GM18909 (cell line): ENCODE results near the gene ARHGAP6.
"Not testable (repeated sequence)": the region's sequence is repeated elsewhere in the genome, so short reads cannot be mapped to it uniquely, and the experiment has no call there.

Source experiments
- ATAC-seq: cut with Tn5 transposase; IDR thresholded peaks from one replicate; pipeline ENCODE4 v1.9.1; 2021; ENCODE audit warnings: mild to moderate bottlenecking; ENCODE audit not compliant: unreplicated experiment, poor library complexity

Gene ARHGAP6

DNA sequence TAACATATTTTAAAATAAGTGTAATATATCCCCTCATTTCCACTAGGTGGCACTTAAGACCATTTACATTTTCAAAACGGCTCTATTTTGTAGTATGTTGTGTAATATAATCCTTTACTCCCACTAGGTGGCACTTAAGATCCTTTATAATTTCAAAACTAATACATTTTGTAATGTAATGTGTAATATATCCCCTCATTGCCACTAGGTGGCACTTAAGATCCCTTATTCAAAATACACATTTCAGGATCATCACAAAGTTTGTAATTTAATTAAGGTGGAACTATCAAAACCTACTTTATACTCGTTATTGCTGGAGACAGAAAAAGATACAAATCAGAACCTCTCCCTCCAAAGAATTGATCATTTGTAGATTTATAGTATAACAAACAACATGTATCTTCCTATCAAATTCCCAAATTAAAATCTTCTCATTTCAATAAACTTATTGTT, 132.5 kb downstream of the ARHGAP6 start:
- peak; percentile 88 for ATAC-seq

DNA sequence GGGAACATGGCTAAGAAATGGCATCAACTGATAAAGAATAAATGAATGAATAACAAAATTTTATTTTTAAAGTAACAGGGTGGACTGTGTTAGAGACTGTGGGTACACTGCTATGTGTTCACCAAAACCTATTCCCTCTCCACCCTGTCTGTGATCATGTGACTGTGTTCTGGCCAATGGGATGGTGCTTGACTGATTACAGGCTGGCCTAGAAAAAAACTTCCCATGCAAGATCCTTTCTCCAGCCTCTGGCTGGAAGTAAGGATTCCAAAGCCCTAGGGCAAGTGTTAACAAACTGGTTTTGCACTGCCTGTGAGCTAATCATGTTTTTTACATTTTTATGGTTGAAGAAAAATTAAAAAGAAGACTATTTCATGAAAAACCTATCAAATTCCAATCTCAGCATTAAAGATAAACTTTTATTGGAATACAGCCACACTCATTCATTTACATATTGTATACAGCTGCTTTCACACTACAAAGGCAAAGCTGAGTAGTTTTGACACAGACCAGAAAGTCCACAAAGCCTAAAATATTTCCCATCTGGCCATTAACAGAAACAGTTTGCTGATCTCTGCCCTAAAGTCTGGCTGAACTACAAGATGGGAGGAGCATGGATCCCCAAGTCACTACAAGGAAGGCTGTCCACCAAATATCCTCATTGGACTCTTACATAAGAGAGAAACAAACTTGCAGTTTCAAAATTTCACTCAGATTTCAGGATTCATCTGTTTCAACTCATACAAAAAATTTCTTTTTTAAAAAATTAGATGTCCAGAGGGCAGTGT, 133.2 kb downstream of the ARHGAP6 start:
- ATAC-seq: no peak

DNA sequence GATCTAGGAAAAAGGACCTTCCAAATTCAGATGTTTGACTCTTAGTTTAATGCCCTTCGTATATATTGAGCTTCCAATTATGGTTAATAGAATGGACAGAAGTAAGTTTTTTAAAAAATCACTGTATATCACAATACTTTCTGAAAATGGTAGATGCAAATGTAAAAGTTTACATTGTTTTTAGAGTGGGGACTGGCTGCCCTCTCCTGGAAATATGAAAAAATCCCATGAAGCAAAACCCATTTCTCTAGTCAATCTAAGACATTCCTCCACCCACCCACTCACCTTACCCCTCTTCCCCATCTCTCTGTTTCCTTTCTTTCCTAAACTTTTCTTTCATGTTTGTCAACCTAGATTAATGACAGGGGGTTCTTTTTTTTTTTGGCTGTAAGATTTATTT, 134.5 kb downstream of the ARHGAP6 start:
- no peak for ATAC-seq

DNA sequence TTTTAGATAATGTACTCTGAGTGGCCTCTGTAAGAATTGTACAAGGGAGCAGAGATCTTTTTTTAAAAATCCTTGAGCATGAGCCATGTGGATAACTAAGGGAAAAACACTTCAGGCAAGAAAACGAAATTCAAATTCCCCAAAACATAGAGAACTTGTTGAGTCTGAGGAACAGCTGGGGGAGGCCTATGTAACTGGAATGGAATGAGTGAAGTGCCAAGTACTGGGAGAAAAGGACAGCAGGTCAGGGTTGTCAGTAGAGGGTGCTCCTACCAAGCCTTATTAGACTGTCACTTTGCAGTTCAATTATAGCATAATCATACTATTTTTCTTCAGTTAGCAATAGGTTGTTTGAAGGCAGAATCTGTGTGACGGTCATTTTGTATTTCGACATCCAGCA, 135.1 kb downstream of the ARHGAP6 start:
- no peak for ATAC-seq

DNA sequence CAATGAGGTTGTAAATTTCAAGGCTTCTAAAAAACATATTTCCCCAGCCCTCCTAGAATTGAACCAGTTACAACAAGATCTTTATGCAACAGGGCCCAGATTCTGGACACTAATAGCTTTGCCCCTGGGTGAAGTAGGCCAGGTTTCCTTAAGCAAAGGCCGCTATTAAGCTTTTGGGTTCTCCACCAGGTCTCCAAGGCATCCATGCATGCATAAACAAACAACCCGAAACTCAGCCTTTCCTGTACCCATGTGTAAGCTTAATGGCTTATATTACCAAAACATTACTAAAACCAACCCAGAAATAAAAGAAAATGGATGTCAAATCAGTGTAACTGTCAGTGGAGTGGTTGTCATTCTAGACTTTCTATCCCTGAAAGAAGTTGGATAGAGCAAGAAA, 137.1 kb downstream of the ARHGAP6 start:
- peak; percentile 37 for ATAC-seq

DNA sequence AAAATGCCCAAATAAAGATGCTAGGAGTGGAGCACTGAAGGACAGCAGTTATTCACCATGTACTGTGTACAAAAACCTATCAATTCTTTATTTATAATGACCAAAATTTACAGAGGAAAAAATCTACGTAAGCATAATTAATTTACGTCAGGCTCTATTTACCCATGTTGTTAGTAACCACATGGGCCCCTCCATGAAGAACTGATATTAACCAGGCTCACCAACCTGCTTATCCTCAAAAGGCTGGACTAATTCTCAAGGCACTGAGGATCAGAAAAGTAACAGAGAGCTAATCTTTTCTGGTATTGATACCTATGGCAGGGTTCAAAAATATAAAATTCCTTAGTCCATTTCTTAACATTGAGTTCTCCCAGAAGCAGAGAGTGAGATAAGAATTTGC, 140.0 kb downstream of the ARHGAP6 start:
- no peak for ATAC-seq

DNA sequence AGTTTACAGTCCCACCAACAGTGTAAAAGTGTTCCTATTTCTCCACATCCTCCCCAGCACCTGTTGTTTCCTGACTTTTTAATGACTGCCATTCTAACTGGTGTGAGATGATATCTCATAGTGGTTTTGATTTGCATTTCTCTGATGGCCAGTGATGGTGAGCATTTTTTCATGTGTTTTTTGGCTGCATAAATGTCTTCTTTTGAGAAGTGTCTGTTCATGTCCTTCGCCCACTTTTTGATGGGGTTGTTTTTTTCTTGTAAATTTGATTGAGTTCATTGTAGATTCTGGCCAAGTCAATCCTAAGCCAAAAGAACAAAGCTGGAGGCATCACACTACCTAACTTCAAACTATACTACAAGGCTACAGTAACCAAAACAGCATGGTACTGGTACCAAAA, 146.5 kb downstream of the ARHGAP6 start:
- not testable (repeated sequence) for ATAC-seq

DNA sequence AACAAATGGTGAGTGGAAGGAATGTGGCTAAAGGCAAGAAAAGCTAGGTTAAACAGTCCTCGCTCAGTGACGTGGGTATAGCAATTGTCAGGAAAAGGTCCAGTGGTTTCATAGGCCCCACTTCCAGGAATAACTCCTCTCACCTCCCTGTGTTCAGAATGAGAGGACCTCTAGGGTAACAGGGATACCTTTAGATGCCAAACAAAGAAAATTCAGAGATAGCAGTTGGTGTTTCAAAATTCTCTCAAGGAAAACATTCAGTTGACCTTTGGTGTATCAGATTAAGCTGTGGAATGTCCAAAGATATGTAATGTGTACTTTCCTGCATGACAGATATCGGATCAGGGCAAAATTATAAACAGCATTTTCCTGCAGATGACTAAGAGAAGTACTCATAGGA, 155.9 kb downstream of the ARHGAP6 start:
- ATAC-seq: no peak

DNA sequence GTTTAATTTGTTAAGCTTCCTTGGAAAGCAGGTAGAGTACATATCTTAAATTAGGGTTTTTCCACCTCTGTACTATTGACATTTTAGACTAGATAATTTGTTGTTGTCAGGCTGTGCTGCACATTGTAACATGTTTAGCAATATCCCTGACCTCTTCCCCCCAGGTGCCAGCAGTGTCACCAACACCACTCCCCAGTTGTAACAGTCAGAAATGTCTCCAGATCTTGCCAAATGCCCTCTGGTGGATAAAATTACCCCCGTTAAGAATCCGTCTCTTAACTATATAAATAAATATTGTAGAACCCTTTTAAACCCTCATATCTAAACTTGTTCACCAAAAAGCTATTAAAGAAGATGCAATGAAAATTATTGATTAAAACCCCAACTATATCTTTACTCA, 161.5 kb downstream of the ARHGAP6 start:
- ATAC-seq: no peak

DNA sequence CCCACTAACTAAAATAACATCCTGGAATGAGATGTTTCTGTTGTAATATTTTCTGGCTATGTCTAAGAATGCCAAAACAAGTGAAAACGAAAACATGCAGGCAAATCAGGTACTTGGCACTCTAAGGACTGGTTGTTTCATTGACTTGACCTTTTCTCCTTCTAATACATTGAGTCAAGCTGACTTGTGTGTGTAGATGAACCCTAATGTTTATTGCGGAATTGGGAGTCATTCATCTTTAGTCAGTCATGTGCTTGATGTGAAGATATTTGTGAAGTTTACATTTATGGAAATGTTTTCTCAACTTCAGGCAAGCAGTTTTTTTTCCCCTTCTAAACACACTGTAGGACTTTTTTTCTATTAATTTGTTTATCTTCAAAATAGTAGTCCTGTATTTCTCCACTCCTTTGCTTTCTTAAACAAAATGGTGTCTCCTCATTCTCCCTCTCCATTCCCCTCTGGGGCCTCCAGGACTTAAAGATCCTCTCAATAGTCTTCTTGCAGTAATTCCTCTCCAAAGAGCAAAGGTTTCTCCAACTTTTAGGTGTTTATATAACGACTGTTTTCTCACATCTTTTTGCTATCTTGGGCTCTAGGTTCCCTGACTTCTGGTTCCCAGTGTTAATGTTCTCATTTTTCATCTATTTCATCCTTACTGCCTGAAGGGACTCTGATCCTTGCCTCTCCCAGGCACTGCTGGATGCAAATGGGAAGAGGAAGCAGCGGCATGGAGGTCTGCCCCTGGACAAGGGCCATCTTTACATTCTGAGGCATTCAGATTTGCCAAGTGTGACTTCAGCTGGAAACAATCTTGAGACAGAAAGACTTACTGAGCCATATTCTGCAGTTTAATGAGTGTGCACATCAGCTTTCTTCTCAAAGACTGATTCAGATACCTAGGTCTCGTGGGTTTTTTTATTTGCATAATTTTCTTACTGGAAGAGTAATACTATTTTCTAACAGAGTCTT, 166.4 kb downstream of the ARHGAP6 start:
- ATAC-seq: no peak

DNA sequence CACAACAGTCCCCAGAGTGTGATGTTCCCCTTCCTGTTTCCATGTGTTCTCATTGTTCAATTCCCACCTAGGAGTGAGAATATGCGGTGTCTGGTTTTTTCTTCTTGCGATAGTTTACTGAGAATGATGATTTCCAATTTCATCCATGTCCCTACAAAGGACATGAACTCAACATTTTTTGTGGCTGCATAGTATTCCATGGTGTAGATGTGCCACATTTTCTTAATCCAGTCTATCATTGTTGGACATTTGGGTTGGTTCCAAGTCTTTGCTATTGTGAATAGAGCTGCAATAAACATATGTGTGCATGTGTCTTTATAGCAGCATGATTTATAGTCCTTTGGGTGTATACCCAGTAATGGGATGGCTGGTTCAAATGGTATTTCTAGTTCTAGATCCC, 174.3 kb downstream of the ARHGAP6 start:
- not testable (repeated sequence) for ATAC-seq

DNA sequence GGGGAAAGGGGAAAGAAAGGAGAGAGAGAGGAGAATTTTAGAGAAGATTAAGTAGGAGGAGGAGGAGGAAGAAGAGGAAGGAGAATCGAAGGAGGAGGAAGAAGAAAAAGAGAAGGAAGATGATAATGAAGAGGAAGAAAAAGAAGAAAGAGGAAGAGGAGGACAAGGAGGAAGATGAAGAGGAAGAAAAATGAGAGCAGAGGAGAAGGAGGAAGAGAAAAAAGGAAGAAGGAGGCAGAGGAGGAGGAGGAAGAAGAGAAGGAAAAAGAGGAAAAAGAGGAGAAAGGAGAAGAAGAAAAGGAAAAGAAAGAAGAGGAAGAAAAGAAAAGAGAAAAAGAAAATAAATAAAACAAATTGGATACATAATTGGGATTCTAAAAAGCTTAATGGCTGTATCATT, 181.4 kb downstream of the ARHGAP6 start:
- no peak for ATAC-seq

DNA sequence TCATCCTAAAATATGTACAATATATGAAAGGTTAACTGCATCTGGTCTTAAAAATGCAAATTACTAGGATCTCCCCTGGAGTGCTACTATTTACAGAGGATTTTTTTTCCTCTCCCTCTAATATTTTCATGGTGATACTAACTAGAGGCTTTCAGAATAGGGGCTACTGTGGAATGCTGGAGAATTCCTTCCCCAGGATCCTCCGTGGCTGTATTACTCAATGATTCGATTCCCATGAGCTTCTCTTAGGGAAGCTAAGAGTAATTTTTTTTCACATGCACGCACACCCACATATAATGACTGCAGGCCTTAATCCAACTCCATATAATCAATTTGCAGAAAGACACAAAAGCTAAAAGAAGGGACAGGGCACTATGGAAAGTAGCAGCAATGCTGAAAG, 184.7 kb downstream of the ARHGAP6 start:
- ATAC-seq: no peak

DNA sequence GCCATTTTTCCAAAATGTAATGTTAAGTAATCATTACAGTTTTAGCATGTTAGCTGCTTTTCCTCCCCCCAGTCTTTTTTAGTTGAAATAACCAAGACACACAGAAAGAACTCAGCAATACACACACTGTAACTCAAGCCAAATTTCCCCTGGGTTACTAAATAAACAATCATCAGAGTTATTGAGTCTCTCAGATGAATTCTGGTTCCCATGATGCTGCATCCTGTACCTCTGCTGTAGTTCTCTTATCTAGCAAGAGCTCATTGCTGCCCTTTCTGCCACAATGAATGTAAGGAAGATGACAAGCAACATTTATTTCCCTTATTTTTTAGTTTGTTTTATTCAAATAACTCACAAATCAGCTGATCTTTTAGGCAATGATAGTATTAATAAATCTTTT, 185.1 kb downstream of the ARHGAP6 start:
- no peak for ATAC-seq

DNA sequence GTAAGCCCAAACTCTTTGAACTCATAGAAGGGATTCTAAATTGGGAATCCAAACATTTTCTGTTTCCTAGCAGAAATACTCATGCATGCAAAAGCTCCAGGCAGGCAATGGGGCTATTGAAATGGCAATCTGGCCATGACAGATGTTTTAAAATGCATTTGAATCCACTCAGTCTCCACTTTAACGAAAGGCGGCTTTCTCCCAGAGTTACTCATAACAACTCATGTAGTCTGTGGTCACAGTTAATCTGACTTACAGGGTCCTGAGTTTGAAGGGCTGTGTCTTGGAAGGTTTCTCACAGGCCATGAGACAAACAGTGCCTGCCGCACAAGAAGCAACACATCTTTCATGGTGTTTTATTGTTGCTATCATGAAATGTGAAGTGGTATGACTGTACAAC, 186.8 kb downstream of the ARHGAP6 start:
- no peak for ATAC-seq

DNA sequence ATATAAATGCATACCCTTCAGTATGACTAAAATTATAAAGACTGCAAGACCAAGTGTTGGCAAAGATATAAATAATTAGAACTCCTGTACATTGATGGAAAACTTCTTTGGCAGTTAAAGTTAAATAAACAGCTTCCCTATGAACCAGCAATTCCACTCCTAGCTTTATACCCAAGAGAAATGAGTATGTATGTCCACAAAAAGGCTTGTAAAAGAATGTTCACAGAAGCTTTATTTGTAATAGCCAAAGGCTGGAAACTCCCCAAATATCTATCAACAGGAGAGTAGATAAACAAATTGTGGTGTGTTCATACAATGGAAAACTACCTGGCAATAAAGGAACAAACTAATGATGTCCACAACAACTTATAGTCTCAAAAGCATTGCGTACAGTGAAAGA, 187.7 kb downstream of the ARHGAP6 start:
- no peak for ATAC-seq

DNA sequence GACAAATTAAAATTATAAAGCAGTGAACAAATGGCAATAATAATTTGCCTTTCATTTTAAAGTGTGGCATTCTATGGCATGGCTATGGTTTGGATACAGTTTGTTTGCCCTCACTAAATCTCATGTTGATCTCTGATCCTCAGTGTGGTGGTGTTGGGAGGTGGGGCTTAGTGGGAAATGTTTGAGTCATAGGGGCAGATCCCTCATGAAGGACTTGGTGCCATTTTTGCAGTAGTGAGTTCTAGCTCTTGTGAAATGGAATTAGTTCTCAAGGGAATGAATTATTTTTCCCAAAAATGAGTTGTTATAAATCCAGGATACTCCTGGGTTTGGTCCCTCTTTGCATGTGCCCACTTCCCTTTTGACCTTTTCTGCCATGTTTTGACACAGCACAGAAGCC, 191.1 kb downstream of the ARHGAP6 start:
- ATAC-seq: no peak

DNA sequence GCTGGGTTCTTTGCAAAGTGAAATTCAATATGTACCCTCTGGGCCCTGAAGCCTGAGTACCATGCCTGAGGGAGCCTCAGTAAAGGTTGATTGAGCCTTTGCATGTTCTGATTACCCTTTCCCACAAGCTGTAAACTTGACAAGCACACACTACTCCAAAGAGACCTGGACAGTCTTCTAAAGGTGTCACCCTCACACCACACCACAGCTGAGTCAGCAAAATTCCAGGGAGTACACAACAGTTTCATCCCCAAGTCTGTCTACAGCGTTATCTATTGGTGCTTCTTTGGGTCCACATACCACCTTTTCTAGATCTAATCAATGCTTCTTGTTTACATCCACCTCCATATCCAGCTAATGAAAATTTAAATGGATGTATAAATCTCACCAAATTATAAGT, 191.7 kb downstream of the ARHGAP6 start:
- no peak for ATAC-seq

DNA sequence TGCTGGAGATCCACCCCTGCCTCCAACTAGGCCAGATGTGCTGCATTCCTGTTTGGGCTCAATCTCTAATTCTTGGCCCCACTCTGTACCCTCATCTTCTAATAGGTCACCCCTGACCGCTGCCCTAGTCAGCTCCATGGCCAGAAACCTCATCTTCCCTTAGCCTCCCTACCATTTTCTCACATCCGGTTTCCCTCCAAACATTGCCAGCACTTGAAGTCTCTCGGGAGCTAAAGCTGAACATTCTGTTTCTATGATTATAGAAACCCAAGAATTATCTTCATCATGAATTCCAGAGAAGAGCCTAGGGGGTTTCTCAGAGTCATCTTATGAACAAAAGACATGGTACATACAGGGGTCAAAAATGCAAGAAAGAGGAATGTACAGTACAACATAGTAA, 192.8 kb downstream of the ARHGAP6 start:
- ATAC-seq: no peak

DNA sequence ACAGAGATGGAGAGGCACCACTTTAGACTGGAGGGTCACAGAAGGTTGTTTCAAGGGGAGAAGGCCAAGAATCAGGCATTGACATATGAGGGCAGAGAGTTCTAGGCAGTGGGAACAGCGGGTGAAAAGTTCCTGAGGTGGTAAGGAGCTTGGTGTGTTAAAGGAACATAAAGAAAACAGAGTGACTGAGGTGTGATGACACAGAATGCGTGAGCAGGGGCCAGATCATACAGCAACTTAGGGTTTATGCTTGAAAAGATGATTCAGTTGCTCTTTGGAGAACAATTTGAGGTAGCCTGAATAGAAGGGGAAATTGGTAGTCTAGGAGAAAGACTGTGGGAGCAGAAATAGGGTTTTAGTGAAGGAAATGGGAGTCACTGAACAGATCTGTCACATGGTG, 193.3 kb downstream of the ARHGAP6 start:
- no peak for ATAC-seq

DNA sequence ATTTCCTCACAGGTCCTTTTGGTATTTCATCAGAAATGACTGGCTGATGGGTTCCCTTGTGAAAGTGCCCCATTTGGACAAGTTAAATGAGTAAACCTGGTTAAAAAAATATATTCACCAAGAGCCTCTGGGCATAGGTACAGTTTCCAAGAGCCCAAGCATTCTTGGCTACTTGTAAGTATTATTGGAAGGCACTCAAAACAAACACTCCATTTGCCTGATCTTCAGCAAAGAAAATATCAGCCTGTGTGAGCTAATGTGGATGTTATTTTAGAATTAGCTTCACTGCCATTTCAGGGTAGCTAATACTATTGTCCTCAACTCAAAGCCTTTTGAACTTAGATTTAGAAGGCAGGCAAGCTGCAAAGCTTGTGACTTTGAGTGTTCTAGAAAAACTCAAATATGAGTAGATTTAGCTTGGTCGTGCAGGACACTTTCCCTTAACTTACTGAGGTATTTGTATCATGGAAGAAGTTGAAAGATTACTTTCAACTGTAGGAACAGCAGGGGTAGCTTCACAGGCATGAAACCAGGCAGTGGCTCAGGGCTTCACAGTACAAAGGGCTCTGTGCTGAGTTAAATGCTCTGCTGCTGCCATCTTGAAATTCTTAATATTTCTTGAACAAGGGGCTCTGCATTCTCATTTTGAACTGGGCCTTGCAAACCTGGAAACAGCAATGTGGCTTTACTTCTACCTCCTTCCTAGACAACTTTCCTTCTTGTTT, 195.3 kb downstream of the ARHGAP6 start:
- no peak for ATAC-seq
